ES-I3 (cell line): ENCODE measurements around the gene NUB1.

Experiments used
- H3K36me3 ChIP-seq: 2 replicates; pipeline ENCODE4 v1.6.1; 2013; ENCODE audit warnings: mild to moderate bottlenecking, low read length, control low read depth, moderate library complexity; ENCODE audit not compliant: insufficient read depth
- H3K4me1 ChIP-seq: 2 replicates; pipeline ENCODE4 v1.6.1; 2013; ENCODE audit warnings: mild to moderate bottlenecking, control low read depth, low read length; ENCODE audit not compliant: insufficient read depth
- H3K9ac ChIP-seq: 2 replicates; pipeline ENCODE4 v1.6.1; 2013; ENCODE audit warnings: low read depth, mild to moderate bottlenecking, low read length, moderate library complexity
- H3K9me3 ChIP-seq: 2 replicates; pipeline ENCODE4 v1.6.1; 2013; ENCODE audit warnings: mild to moderate bottlenecking, low read length, moderate library complexity; ENCODE audit not compliant: control insufficient read depth, insufficient read depth

Gene NUB1

DNA sequence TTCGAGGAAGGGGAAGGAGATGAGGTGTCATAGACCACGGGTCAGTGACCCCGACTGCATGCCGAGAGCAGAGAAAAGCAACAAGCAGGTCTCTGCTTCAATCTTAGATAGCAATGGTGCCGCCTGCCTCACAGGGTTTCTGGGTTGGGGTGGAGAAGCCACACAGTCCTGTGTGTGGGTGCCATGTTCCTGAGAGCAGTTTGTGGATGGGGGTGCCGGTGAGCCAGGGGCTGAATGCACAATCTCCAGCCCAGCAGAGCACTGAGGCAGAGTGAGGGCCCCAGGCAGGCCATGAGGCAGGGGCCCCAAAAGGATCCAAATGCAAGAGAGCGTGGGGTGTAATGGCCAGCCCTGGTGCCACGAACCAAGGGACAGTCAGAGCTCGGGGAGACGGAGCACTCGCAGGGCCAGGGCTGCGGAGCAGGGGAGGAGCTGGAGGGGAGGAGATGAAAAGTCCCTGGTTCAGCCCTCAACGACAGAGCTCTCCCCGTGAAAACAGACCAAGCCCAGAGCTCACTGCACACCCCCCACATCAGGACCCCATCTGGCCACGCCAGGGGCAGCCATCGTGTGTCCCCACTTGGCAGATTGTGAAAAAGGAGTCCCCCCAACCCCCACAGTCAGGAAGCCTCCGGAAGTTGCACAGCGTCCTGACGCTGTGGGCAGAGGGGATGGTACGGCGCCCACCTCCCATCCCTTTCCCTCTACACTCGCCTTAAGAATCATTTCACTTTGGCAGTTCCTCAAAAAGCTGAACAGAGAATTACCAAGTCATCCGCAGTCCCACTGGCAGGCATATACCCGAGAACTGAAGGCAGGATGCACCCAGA lies 48.4 kb downstream of the NUB1 start:
- Histone ChIP-seq H3K9ac (no peak overlapping the region), H3K36me3 (no peaks in the 10 kb centered on the region), H3K9me3 (no peaks in the 10 kb centered on the region), H3K4me1 (peaks cover 7% of the 10 kb centered on the region)

DNA sequence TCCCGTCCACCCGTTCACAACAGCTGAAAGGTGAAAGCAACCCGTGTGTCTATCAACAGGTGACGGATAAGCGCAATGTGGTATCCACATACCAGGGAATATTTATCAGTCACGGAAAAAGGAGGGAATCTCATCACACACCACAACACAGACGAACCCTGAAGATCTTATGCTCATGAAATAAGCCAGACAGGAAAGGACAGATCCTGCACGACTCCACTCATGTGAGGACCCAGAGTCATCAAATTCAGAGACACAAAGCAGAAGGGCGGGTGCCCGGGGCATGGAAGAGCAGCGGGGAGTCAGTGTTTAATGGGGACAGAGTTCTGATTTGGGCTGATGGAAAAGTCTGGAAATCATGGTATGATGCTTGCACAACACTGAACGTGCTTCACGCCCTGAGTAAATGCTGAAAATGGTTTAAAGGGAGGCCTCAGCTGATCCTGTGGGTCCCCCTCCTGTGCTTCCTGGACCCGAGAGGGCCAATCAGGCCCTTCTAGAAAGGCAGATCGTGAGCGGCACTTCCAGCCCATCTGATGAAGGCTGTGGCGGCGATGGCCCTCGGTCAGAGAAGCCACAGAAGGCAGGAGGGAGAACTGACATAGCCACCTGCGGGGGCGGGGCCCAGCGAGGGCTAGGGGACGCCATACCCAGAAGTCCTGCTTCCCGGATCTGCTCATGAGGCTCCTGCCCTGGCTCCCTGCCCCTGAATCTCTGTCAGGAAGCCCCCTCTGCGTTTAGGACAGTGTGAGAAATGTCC lies 49.2 kb downstream of the NUB1 start:
- Histone ChIP-seq H3K4me1 (peaks cover 7% of the 10 kb centered on the region), H3K9ac (no peak overlapping the region), H3K9me3 (no peaks in the 10 kb centered on the region), H3K36me3 (no peaks in the 10 kb centered on the region)

DNA sequence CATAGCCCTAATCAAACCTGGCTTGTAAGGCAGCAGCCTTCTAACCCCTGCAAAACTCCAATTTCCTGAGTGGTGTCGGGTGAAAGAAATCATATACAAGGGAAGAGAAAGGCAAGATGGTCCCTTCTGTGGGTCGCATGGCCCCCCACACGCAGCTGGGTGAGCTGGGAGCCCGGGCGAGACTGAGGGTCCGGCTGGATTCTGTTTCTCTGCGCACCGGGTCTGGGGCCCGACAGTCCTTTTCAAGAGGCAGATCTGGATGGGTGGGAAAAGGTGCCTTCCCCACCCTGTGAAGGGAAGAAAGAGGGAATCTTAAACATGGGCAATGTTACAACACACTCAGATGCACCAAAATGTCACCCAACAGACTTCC lies 49.7 kb downstream of the NUB1 start:
- Histone ChIP-seq H3K9me3 (no peaks in the 10 kb centered on the region), H3K9ac (no peak overlapping the region), H3K36me3 (no peaks in the 10 kb centered on the region), H3K4me1 (peaks cover 7% of the 10 kb centered on the region)

DNA sequence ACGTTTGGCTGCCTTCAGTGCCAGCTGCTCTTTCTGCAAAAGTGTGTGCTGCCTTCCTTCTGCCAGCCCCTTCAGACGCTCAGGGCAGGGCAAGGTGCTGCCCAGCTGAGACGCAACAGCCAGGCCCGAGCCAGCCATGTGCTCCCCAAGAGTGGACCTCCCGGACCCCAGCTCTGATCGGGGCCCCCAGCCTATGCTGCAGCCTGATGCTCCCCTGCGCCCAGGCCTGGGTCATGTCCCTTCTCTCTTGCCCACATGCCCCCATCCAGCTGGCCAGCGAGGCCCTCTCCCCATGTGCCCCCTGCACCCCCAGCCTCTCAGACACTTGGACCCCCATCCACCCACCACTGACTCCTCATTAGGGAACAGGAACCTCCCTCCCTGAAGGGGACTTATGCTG lies 50.4 kb downstream of the NUB1 start:
- Histone ChIP-seq H3K36me3 (no peaks in the 10 kb centered on the region), H3K4me1 (peaks cover 7% of the 10 kb centered on the region), H3K9ac (no peak overlapping the region), H3K9me3 (no peaks in the 10 kb centered on the region)

DNA sequence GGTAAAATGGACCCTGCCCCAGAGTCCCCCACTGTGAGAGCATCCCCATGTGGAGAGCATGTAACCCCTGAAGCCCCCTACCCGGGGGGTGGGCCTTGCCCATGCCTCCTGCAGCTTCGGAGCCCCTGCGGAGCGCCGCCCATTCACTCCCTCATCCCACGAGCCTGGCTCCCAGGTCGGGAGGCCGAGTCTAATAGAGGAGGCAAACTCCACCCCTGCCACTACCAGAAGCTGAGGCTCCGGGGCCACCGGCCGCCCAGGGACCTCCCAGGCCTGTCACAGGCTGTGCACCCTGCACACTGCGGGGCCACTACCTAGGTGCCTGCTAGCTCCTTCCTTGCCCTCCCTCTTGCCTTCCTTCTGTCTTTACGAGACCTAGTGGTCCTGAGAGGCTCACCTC lies 50.8 kb downstream of the NUB1 start:
- H3K36me3 ChIP-seq: no peaks in the 10 kb centered on the region
- H3K9ac ChIP-seq: no peak overlapping the region
- peaks cover 7% of the 10 kb centered on the region for H3K4me1 ChIP-seq
- no peaks in the 10 kb centered on the region for H3K9me3 ChIP-seq

DNA sequence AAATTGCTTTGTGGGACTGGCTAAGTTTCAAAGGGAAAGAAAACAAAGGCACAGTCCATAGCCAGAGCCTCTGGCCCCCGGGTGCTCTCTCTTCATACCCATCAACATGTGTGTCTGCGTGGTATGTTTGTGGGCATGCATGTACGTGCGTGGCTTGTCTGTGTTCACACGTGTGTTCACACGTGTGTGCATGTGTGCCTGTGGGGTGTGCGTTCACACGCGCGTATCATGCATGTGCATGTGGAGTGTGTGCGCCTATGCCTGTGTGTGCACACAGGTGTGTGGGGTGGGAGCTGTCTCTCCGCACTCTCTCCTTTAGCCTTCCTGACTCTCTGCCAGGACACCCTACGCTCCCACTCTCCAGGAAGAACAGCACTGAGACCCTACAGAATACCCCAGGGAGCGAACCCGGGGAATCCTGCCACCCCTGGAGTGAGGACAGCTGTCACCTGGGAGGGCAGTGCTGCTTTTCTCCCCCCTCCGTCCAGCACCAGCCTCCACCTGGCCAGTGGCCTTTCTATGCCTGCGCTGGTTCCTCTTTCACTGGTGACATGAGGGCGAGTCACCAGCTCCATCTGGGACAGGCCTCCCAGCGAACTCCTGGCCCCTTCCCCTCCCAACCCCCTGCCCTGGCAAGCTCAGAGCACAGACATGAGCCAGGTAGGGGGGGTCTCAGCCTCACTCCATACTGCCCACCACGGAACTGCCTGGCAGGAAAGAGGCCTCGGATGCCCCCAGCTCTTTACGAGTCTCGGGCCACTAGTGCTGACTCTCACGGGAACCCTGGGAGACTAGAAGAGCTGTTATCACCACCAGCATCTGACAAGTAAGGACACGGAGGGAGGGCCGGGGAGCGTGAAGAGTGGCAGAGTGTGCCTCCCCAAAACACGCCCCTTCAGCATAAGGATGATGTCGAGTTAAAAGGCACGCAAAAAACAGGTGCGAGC lies 51.7 kb downstream of the NUB1 start:
- no peak overlapping the region for H3K9ac ChIP-seq
- peaks cover 7% of the 10 kb centered on the region for H3K4me1 ChIP-seq
- no peaks in the 10 kb centered on the region for H3K9me3 ChIP-seq
- H3K36me3 ChIP-seq: no peaks in the 10 kb centered on the region

DNA sequence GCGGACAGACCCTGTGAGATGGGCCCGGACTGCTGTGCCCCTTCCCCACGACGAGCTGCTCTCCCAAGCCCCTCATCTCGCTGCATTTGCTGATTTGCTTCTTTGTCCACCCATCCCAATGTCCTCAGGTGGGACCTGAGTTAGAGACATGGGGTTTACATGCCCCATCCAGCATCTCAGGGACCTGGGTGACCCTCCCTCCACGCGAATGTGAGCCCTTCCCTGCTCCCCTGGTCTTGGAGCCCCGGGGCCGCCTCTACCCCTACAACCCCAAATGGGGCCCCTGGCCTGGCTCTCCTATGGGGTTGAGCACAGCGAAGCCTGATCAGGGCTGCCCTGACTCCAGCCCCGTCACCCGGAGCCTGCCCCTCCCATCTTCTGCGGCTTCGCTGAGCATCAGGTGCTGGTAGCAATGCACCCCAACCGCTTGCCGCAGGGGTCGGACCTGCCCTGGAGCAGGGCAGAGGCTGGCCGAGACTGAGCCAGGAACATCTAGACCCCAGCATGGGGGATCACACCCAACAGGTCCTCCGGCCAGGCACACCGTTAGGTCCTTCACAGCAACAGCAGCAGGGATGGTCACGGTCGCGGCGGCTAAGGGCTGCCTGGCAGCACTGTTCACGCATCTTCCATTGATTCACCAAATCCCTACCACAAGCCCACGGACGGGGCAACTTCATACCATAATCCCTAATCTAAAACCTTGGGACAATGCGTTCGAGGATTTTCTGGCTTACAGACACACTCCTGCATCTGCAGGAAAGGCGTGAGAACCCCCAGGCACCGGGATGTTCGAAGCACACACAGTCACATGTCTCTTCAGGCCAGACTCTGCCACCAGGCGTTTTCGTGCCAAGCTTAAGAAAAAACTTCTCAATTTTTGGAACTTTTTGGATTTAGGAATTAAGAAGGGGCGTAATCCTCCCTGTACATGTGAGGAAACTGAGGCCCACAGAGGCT lies 52.7 kb downstream of the NUB1 start:
- Histone ChIP-seq H3K9me3 (no peaks in the 10 kb centered on the region), H3K36me3 (no peaks in the 10 kb centered on the region), H3K4me1 (peaks cover 7% of the 10 kb centered on the region), H3K9ac (no peak overlapping the region)

DNA sequence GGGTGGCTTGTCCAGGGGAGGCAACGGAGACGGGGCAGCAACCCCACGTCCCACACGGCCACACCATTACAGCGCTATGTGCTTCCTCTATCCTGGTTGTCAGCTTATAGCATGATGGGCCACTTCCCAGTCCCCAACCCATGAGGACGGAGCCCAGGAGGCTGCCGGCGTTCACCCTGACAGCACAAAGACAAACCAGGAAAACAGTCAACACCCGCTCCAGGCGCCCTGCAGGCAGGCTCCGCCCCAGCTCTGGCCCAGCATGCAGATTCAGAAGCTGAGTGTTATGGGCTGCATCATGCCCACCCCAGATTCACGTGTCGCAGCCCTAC lies 53.4 kb downstream of the NUB1 start:
- H3K9me3 ChIP-seq: no peaks in the 10 kb centered on the region
- peaks cover 7% of the 10 kb centered on the region for H3K4me1 ChIP-seq
- no peaks in the 10 kb centered on the region for H3K36me3 ChIP-seq
- no peak overlapping the region for H3K9ac ChIP-seq

DNA sequence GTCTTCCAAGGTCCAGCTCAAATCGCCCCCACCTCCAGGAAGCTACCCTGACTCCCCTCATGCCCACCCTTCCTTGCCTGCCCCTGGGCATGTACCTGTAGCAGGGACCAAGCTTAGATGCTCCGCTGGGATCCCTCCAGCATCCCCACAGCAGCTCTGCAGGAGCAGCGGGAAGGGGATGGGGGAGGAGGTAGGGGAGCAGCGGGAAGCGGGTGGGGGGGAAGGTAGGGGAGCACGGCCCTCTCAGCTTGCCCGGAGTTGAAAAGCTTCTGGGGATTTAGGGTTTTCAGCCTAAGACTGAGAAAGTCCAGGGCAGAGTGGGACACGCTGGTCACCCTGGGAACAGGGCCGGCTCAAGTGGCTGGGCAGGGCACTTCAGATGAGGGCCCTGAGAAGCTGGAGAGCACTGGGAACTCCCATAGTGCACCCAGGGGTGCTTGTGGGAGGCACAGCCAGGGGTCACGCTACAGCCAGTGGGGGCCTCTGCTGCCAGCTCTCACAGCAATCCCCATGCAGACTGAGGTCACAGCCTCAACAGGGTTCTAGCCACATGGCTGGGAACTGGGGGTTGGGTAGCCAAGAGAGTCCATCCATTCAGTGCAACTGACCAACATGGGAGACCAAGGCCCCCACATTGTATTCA lies 54.8 kb downstream of the NUB1 start:
- H3K9me3 ChIP-seq: no peaks in the 10 kb centered on the region
- H3K4me1 ChIP-seq: peaks cover 13% of the 10 kb centered on the region
- no peaks in the 10 kb centered on the region for H3K36me3 ChIP-seq
- no peak overlapping the region for H3K9ac ChIP-seq

DNA sequence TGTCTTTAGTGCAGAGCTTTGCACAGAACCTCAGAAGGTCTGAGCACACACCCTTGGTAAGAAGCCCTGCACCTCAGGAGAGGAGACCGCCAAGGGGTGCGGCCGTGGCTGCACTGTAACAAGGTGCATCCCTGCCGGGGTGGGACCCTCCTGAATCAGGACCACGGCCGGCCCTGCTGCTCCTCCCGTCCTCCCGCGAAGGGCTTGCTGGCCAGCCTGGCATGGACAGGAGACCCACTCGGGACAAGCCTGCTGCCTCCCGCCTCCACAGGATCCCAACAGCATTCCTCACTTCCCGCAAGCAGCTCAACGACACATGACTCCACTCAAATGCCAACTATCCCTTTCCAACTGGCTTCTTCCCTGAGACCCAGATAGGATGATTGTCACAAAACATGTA lies 55.4 kb downstream of the NUB1 start:
- no peaks in the 10 kb centered on the region for H3K36me3 ChIP-seq
- peaks cover 13% of the 10 kb centered on the region for H3K4me1 ChIP-seq
- H3K9me3 ChIP-seq: no peaks in the 10 kb centered on the region
- H3K9ac ChIP-seq: no peak overlapping the region

DNA sequence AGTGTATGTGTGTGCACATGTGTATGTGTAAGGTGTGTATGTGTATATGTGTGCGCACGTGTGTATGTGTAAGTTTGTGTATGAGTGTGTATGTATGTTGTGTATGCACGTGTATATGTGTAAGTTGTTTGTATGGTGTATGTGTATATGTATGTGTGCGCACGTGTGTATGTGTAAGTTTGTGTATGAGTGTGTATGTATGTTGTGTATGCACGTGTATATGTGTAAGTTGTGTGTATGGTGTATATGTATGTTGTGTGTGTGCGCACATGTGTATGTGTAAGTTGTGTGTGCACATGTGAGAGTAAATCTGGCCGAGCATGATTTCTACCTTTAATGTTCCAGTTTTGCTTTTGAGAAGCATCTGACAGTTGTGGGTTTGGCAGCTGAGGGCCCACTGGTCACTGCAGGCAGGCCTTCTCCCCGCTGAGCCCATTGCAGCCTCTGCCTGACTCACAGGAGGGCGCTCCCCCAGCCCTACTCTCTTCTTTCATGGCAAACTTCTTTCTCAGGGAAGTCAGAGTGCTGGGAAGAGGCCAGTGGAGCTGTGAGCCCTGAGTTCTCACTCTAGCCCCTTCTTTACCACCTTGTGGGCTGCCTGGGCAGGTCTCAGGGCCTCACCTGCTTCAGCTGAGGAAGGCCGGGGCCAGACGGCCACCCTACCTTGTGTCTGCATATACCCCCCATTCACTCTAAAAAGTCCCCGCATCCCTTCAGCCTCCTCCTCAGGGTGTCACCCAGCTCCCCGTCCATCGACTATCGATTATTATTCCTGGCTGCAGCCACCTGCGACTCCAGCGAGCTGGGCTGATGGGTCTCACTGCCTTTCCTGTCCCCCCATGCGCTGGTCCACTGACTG lies 57.1 kb downstream of the NUB1 start:
- Histone ChIP-seq H3K9me3 (no peaks in the 10 kb centered on the region), H3K36me3 (no peaks in the 10 kb centered on the region), H3K9ac (no peak overlapping the region), H3K4me1 (peaks cover 7% of the 10 kb centered on the region)

DNA sequence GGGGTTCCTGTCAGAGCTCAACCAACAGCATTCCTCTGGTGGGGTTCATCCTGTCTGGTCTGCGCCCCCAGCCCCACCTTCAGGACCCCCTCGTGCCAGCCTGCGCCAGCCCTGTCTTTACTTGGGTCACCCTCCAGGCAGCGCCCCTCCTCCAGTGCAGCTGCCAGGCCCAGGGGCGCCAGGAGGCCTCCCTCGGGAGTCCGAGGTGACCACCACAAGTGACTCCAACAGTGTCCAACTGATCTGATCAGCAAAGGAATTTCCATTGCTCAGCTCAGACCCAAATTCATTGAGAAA lies 57.6 kb downstream of the NUB1 start:
- Histone ChIP-seq H3K36me3 (no peaks in the 10 kb centered on the region), H3K9me3 (no peaks in the 10 kb centered on the region), H3K9ac (no peak overlapping the region), H3K4me1 (peaks cover 6% of the 10 kb centered on the region; the same call in 1 of the 2 replicates)

DNA sequence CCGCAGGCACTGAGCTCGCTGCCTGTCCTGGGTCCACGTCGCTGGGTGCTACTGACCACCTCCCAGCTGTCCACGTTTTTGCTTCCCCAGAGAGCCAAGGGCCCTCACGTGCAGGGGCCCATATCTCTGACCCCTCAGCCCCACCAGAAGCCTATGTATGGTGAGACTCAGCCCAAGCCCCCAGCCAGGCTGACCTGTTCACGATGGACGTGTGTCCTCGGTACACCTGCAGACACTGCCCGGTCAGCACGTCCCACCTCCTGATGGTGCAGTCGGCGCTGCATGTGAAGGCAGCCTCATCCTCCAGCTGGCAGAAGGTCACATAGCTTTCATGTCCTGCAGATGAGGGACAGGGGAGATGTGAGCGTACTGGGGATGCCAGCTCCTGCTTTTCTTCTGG lies 58.3 kb downstream of the NUB1 start:
- no peaks in the 10 kb centered on the region for H3K36me3 ChIP-seq
- no peak overlapping the region for H3K9ac ChIP-seq
- H3K4me1 ChIP-seq: peaks cover 6% of the 10 kb centered on the region; the same call in 1 of the 2 replicates
- H3K9me3 ChIP-seq: no peaks in the 10 kb centered on the region
